ENCODE measurements around the gene NTN3.

The NTN3 gene

GRCh38 chr16:2496223-2497115 lies 25.4 kb downstream of the NTN3 start:
- no peak overlapping the region for H3K4me2 ChIP-seq (ENCODE audit: low read length)

GRCh38 chr16:2497116-2497630 lies 26.1 kb downstream of the NTN3 start:
- Histone ChIP-seq H3K9me3 (ENCODE audit: low read length) (no peaks in the 10 kb centered on the region), H3F3A (ENCODE audit: insufficient read depth, low read length) (no peaks in the 10 kb centered on the region), H3K36me3 (ENCODE audit: insufficient read depth, low read length) (no peaks in the 10 kb centered on the region), H3K79me2 (ENCODE audit: insufficient read depth, low read length) (no peaks in the 10 kb centered on the region), H3K9ac (ENCODE audit: low read length) (no peak overlapping the region), H2AFZ (ENCODE audit: low read length) (no peak overlapping the region), H3K27me3 (ENCODE audit: insufficient read depth, low read length) (no peaks in the 10 kb centered on the region), H3K9me2 (ENCODE audit: low read depth, low read length) (no peaks in the 10 kb centered on the region), H3K4me2 (ENCODE audit: low read length) (no peak overlapping the region), H3K4me3 (ENCODE audit: low read depth, low read length, poor library complexity, severe bottlenecking) (no peak overlapping the region), H4K20me1 (ENCODE audit: insufficient read depth, low read length) (no peaks in the 10 kb centered on the region), H3K27ac (ENCODE audit: low read depth, low read length, poor library complexity, severe bottlenecking) (no peak overlapping the region), H3K4me1 (ENCODE audit: insufficient read depth, low read length, severe bottlenecking) (peaks cover 8% of the 10 kb centered on the region)
- TF ChIP-seq EZH2 (IDR thresholded peaks at IDR 0.05; ENCODE audit: borderline replicate concordance, low read length), result no peak
- no peak for TF ChIP-seq CTCF (IDR thresholded peaks at IDR 0.05; ENCODE audit: low read length)

More at GRCh38 chr16:2496223-2497115, 25.4 kb downstream of the NTN3 start:
- Histone ChIP-seq H3K79me2 (ENCODE audit: insufficient read depth, low read length) (no peaks in the 10 kb centered on the region), H3K36me3 (ENCODE audit: insufficient read depth, low read length) (no peaks in the 10 kb centered on the region), H3K9ac (ENCODE audit: low read length) (no peak overlapping the region), H3K9me3 (ENCODE audit: low read length) (no peaks in the 10 kb centered on the region), H3F3A (ENCODE audit: insufficient read depth, low read length) (no peaks in the 10 kb centered on the region), H2AFZ (ENCODE audit: low read length) (no peak overlapping the region), H3K9me2 (ENCODE audit: low read depth, low read length) (no peaks in the 10 kb centered on the region), H3K4me3 (ENCODE audit: low read depth, low read length, poor library complexity, severe bottlenecking) (no peak overlapping the region), H3K27ac (ENCODE audit: low read depth, low read length, poor library complexity, severe bottlenecking) (no peak overlapping the region), H3K4me1 (ENCODE audit: insufficient read depth, low read length, severe bottlenecking) (peaks cover 6% of the 10 kb centered on the region), H3K27me3 (ENCODE audit: insufficient read depth, low read length) (no peaks in the 10 kb centered on the region), H4K20me1 (ENCODE audit: insufficient read depth, low read length) (no peaks in the 10 kb centered on the region)
- TF ChIP-seq CTCF (IDR thresholded peaks at IDR 0.05; ENCODE audit: low read length) (no peak), EZH2 (IDR thresholded peaks at IDR 0.05; ENCODE audit: borderline replicate concordance, low read length) (no peak)

GRCh38 chr16:2497695-2498484 lies 26.8 kb downstream of the NTN3 start:
- H2AFZ ChIP-seq (ENCODE audit: low read length), result no peak overlapping the region
- peaks cover 8% of the 10 kb centered on the region for H3K4me1 ChIP-seq (ENCODE audit: insufficient read depth, low read length, severe bottlenecking)
- H3K27me3 ChIP-seq (ENCODE audit: insufficient read depth, low read length), result no peaks in the 10 kb centered on the region
- no peaks in the 10 kb centered on the region for H3K9me3 ChIP-seq (ENCODE audit: low read length)
- H3K9ac ChIP-seq (ENCODE audit: low read length), result no peak overlapping the region
- H3K4me3 ChIP-seq (ENCODE audit: low read depth, low read length, poor library complexity, severe bottlenecking), result no peak overlapping the region
- TF ChIP-seq CTCF (IDR thresholded peaks at IDR 0.05; ENCODE audit: low read length), result no peak
- no peak for TF ChIP-seq EZH2 (IDR thresholded peaks at IDR 0.05; ENCODE audit: borderline replicate concordance, low read length)
- H3F3A ChIP-seq (ENCODE audit: insufficient read depth, low read length), result no peaks in the 10 kb centered on the region
- no peaks in the 10 kb centered on the region for H4K20me1 ChIP-seq (ENCODE audit: insufficient read depth, low read length)
- no peak overlapping the region for H3K27ac ChIP-seq (ENCODE audit: low read depth, low read length, poor library complexity, severe bottlenecking)
- no peaks in the 10 kb centered on the region for H3K9me2 ChIP-seq (ENCODE audit: low read depth, low read length)
- no peaks in the 10 kb centered on the region for H3K79me2 ChIP-seq (ENCODE audit: insufficient read depth, low read length)
- H3K4me2 ChIP-seq (ENCODE audit: low read length), result no peak overlapping the region
- no peaks in the 10 kb centered on the region for H3K36me3 ChIP-seq (ENCODE audit: insufficient read depth, low read length)

Measured in OCI-LY1 (cell line).